Activated CD4-positive, alpha-beta memory T cell treated with anti-CD3 and anti-CD28 coated beads, Interleukin-2, amount 10 ng/mL, durations not matched to agents 7 days and 5 days (primary cell): ENCODE measurements around the gene ZMYM4. TPM values are rescaled to one million over a fixed set of nuclear protein-coding genes. Genes with fewer than 3 reads are reported as not detected.
"Not testable (repeated sequence)": the region's sequence is repeated elsewhere in the genome, so short reads cannot be mapped to it uniquely, and the experiment has no call there.

Experiments
- CTCF ChIA-PET: fragments of 350-600 bp; sonication (Branson Sonifier 250); formaldehyde crosslinking; loops from one replicate; lab custom pipeline; 2021; ENCODE audit warnings: antibody characterized with exemption, inconsistent platforms; lab: Charles Lee
- POLR2A ChIA-PET: fragments of 350-600 bp; sonication (Branson Sonifier 250); formaldehyde crosslinking; loops from one replicate; lab custom pipeline; 2021; ENCODE audit warnings: antibody characterized with exemption; lab: Charles Lee
- DNase-seq: peaks from one replicate; pipeline ENCODE4 v3.0.0-alpha.2; 2020
- H3K27ac Mint-ChIP-seq: one replicate; pipeline ENCODE4 v1.8.0; 2021; ENCODE audit warnings: mild to moderate bottlenecking, mixed read lengths
- H3K27me3 Mint-ChIP-seq: one replicate; pipeline ENCODE4 v1.8.0; 2021; ENCODE audit warnings: mixed read lengths
- H3K36me3 Mint-ChIP-seq: one replicate; pipeline ENCODE4 v1.8.0; 2021; ENCODE audit warnings: low read depth, mixed read lengths
- H3K4me1 Mint-ChIP-seq: one replicate; pipeline ENCODE4 v1.8.0; 2021; ENCODE audit warnings: mixed read lengths
- H3K4me3 Mint-ChIP-seq: one replicate; pipeline ENCODE4 v1.8.0; 2021; ENCODE audit warnings: mild to moderate bottlenecking, mixed read lengths
- H3K9me3 Mint-ChIP-seq: one replicate; pipeline ENCODE4 v1.8.0; 2021; ENCODE audit warnings: mixed read lengths
- total RNA-seq, 2 experiments: library from RNA; stranded (reverse); gene quantifications; one replicate each; pipeline ENCODE4 v1.2.3, GENCODE V29; 2021

Gene ZMYM4
- total RNA-seq, 2 experiments from 2014 or later, result 26.8 to 28.7 TPM

DNA sequence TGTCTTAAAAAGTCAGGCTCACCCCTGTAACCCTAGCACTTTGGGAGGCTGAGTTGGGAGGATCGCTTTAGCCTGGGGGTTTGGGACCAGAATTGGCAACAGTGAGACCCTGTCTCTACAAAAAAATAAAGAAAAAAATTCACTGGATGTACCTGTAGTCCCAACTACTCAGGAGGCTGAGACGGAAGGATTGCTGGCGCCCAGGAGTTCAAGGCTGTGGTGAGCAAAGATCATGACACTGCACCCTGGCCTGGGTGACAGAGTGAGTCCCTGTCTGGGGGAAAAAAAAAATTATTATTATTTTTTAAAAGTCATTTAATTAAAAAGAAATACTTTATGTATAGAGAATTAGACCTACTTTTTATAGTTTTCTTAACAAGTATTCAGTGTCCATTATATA lies 47.1 kb downstream of the ZMYM4 start:
- ChIA-PET CTCF (no interaction called here), POLR2A (no interaction called here)
- Mint-ChIP-seq H3K9me3 (no peaks in the 10 kb centered on the region), H3K27me3 (no peaks in the 10 kb centered on the region), H3K4me3 (no peak overlapping the region), H3K4me1 (no peaks in the 10 kb centered on the region), H3K36me3 (peaks cover 9% of the 10 kb centered on the region), H3K27ac (no peak overlapping the region)
- DNase-seq, result no peak

DNA sequence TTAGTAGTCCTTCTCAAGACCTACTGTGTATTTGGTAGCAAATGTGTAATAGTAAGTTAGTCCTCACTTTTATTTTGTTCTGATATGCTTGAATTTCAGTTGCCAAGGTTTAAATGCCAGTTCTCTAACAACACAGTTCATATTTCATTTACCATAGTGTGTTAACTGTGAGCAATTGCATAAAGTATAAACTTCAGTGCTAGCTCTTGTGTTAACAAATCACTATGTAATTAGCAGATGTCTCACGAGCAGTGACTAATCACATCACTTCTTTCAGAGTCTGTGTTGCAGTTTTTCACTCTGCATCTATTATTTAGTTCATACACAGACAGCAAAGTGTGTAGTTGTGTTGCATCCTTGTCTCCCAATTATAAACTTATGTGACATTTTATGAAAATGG lies 47.8 kb downstream of the ZMYM4 start:
- Mint-ChIP-seq H3K4me3 (no peak overlapping the region), H3K27ac (no peak overlapping the region), H3K4me1 (no peaks in the 10 kb centered on the region), H3K9me3 (no peaks in the 10 kb centered on the region), H3K36me3 (peaks cover 9% of the 10 kb centered on the region), H3K27me3 (no peaks in the 10 kb centered on the region)
- ChIA-PET CTCF (interaction anchor here (0.6 kb wide), 1 partner anchor 157 kb away, joined by 3 read pairs; no protein-coding TSS in a partner anchor), POLR2A (no interaction called here)
- no peak for DNase-seq

DNA sequence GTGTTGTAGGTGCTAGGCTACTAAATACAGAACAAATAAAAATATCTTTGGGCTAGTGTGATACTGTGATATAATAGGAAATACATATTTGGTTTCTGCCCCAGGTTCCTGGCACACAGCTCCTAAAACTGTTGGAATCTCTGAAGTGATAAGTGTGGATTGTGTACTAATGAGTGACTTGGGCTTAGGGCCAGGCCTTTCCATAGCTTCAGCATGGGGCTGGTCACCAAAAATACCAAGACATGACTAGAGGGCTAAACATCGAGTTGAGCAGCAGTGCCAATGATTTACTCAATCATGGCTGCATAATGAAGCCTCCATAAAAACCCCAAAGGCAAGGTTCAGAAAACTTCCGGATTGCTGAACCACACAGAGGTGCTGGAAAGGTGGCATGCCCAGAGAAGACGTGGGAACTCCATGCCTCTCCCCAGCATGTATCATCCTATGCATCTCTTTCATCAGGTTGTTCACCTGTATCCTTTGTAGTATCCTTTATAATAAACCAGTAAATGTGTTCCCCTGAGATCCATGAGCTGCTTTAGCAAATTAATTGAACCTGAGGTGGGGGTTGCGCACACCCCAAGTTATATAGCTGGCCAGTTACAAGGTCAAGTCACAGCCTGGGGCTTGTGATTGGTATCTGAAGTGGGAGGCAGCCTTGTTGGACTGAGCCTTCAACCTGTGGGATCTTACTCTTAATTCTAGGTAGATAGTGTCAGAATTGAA lies 51.6 kb downstream of the ZMYM4 start:
- CTCF ChIA-PET, result interaction anchor here (0.6 kb wide), 1 partner anchor 211 kb away, joined by 3 read pairs; no protein-coding TSS in a partner anchor
- DNase-seq, result no peak
- peaks cover 7% of the 10 kb centered on the region for H3K36me3 Mint-ChIP-seq
- no peaks in the 10 kb centered on the region for H3K27me3 Mint-ChIP-seq
- H3K9me3 Mint-ChIP-seq, result no peaks in the 10 kb centered on the region
- no peak overlapping the region for H3K4me3 Mint-ChIP-seq
- POLR2A ChIA-PET, result interaction anchor here (1.3 kb wide), 1 partner anchor 19 kb away, joined by 3 read pairs; no protein-coding TSS in a partner anchor
- no peak overlapping the region for H3K27ac Mint-ChIP-seq
- no peaks in the 10 kb centered on the region for H3K4me1 Mint-ChIP-seq

DNA sequence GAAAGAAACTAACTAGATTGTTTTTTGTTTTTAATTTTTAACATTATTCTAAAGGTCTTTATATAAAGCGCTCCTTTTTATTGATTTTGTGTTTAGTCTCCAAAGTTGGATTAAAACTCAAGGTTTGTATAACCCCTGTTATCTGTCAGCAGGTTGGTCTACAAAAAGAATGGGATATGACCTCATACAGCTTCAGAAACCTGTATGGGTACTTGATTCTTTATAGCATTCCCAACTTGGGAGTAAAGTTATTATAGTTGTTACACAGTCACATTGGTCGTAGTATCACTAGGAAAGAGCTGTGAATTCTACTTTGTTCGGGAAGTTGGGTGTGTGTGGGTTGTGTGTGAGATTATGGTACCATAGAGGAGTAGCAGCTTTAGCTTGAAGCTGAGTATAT lies 52.4 kb downstream of the ZMYM4 start:
- Mint-ChIP-seq H3K4me1 (no peaks in the 10 kb centered on the region), H3K27ac (no peak overlapping the region), H3K9me3 (no peaks in the 10 kb centered on the region), H3K27me3 (no peaks in the 10 kb centered on the region), H3K36me3 (peaks cover 7% of the 10 kb centered on the region), H3K4me3 (no peak overlapping the region)
- ChIA-PET CTCF (interaction anchor here (0.6 kb wide), 1 partner anchor 212 kb away, joined by 3 read pairs; no protein-coding TSS in a partner anchor), POLR2A (interaction anchor here (1.3 kb wide), 1 partner anchor 18 kb away, joined by 3 read pairs; no protein-coding TSS in a partner anchor)
- no peak for DNase-seq

DNA sequence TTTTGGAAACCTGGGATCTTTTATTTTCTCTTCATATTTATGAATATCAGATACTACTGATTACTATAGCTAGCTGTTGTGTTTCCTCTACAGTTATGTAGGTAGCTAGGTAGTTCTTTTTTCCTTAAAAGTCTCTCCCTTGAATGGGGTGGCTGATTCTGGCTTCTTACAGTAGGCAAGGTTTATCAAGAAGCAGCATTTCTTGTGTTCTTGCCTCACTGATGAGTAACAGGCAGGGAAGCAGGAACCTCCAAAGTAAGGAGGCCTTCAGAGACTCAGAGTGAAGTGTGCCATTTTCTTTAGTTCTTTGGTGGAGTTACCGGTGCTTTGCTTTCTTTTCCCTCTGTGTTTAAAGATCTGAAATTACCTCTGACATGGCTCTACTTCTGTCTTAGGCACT lies 56.0 kb downstream of the ZMYM4 start:
- peaks cover 4% of the 10 kb centered on the region for H3K36me3 Mint-ChIP-seq

DNA sequence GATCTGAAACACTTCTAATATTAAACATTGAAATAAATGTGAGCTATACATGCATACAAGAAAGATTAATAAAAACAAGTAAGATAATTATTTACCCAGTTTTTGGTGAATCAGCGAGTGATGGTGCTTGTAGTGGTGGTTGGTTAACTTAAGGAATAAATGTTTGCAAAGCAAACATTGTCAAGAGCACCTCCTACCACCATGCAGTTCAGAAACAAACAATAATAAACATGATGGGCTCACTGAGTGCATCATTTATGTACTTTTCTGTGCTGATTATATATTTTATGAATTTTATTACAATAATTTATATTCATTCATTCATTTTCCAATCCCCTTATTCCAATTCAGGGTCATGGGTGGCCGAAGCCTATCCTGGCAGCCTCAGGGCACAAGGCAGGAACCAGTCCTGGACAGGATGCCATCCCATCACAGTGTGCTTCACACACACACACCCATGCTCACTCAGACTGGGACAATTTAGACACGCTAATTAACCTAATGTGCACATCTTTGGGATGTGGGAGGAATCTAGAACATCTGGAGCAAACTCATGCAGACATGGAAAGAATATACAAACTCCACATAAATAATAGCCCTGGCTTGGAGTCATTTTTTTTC lies 57.8 kb downstream of the ZMYM4 start:
- no peak for DNase-seq
- Mint-ChIP-seq H3K36me3 (peaks cover 4% of the 10 kb centered on the region), H3K27me3 (no peaks in the 10 kb centered on the region), H3K27ac (no peak overlapping the region), H3K4me3 (no peak overlapping the region), H3K4me1 (no peaks in the 10 kb centered on the region), H3K9me3 (no peaks in the 10 kb centered on the region)
- CTCF ChIA-PET, result no interaction called here
- POLR2A ChIA-PET, result no interaction called here

More for the DNA sequence above, 56.0 kb downstream of the ZMYM4 start:
- DNase-seq, result no peak
- POLR2A ChIA-PET, result no interaction called here
- Mint-ChIP-seq H3K9me3 (no peaks in the 10 kb centered on the region), H3K27me3 (no peaks in the 10 kb centered on the region), H3K4me1 (no peaks in the 10 kb centered on the region), H3K4me3 (no peak overlapping the region), H3K27ac (no peak overlapping the region)
- CTCF ChIA-PET, result no interaction called here

DNA sequence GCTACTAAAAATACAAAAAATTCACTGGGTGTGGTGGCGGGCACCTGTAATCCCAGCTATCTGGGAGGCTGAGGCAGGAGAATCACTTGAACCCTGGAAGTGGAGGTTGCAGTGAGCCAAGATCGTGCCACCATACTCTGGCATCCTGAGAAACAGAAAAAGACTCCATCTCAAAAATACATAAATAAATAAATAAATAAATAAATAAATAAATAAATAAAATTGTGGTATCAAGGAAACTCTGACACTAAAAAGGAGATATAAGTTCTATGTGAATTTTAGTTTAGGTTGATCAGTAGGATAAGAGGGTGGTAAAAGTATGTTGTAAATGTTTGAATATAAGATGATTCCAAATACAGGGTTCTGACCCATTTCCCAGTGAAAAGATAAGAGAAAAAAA lies 63.1 kb downstream of the ZMYM4 start:
- H3K27ac Mint-ChIP-seq, CTCF ChIA-PET, H3K9me3 Mint-ChIP-seq, H3K4me1 Mint-ChIP-seq, H3K4me3 Mint-ChIP-seq, POLR2A ChIA-PET, H3K27me3 Mint-ChIP-seq, DNase-seq: not testable (repeated sequence)
- H3K36me3 Mint-ChIP-seq, result peaks cover 15% of the 10 kb centered on the region

DNA sequence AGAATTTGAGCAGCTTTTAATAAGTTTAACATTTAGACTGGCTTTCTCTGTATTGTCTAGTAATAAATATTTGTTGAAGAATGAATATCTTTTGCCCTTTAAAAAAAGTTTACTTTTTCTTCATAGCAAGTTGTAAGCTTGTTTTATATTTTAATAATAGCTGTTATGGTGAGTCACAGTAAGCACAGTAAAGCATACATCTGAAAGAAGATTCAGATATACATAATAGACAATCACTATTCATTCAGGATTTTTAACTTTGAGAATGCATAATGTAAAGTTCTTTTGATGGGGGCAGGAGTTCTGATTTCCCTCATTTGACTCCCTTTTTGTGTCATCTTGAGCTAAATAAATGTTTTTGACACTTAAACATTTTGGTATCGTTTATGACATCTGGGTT lies 66.0 kb downstream of the ZMYM4 start:
- H3K4me1 Mint-ChIP-seq, result no peaks in the 10 kb centered on the region
- H3K9me3 Mint-ChIP-seq, result no peaks in the 10 kb centered on the region
- H3K27ac Mint-ChIP-seq, result no peak overlapping the region
- CTCF ChIA-PET, result interaction anchor here (0.6 kb wide), 1 partner anchor 16 kb away, joined by 3 read pairs; no protein-coding TSS in a partner anchor
- POLR2A ChIA-PET, result no interaction called here
- no peaks in the 10 kb centered on the region for H3K27me3 Mint-ChIP-seq
- DNase-seq, result no peak
- H3K36me3 Mint-ChIP-seq, result peaks cover 16% of the 10 kb centered on the region
- H3K4me3 Mint-ChIP-seq, result no peak overlapping the region

DNA sequence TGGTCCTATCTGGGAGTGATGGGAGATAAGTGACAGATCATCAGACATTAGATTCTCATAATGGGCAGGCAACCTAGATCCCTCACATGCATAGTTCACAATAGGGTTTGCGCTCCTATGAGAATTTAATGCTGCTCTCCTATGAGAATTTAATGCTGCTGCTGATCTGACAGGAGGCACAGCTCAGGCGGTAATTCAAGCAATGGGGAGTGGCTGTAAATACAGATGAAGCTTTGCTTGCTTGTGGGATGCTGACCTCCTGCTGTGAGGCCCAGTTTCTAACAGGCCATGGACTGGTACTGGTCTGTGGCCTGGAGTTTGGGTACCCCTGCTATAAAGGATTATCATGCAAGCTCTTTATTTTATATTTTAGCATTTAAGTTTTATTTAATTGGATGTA lies 72.0 kb downstream of the ZMYM4 start:
- CTCF ChIA-PET, result interaction anchor here (1.5 kb wide), 1 partner anchor 111 kb away, joined by 3 read pairs; no protein-coding TSS in a partner anchor
- no peaks in the 10 kb centered on the region for H3K9me3 Mint-ChIP-seq
- H3K27ac Mint-ChIP-seq, result no peak overlapping the region

DNA sequence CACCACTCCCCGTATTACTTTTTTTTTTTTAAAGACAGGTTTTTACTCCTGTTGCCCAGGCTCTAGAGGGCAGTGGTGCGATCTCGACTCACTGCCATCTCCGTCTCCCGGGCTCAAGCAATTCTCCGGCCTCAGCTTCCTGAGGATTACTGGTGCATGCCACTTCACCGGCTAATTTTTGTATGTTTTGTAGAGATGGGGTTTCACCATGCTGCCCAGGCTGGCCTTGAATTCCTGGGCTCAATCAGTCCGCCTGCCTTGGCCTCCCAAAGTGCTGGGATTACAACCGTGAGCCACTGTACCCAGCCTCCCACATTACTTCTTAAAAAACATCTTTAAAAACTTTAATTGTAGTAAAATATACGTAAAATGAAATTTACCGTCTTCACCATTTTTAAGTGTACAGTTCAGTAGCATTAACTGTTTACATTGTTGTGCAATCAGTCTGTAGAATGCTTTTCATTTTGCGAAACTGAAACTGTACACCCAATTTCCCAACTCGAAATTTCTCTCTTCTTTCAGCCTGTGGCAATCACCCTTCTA lies 77.0 kb downstream of the ZMYM4 start:
- H3K36me3 Mint-ChIP-seq, result no peaks in the 10 kb centered on the region
- CTCF ChIA-PET, result no interaction called here

More for the DNA sequence above, 72.0 kb downstream of the ZMYM4 start:
- H3K4me1 Mint-ChIP-seq, result no peaks in the 10 kb centered on the region
- no peak overlapping the region for H3K4me3 Mint-ChIP-seq
- peaks cover 13% of the 10 kb centered on the region for H3K36me3 Mint-ChIP-seq
- DNase-seq, result no peak
- H3K27me3 Mint-ChIP-seq, result no peaks in the 10 kb centered on the region
- POLR2A ChIA-PET, result no interaction called here

DNA sequence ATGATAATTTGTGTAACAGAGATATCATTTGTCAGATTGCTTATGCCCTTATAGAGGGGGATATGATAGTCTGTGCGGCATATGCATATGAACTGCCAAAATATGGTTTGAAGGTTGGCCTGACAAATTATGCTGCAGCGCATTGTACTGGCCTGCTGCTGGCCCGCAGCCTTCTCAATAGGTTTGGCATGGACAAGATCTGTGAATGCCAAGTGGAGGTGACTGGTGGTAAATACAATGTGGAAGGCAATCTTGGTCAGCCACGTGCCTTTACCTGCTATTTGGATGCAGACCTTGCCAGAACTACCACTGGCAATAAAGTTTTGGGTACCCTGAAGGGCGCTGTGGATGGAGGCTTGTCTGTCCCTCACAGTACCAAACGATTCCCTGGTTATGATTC lies 82.4 kb downstream of the ZMYM4 start:
- ChIA-PET POLR2A (no interaction called here), CTCF (no interaction called here)
- H3K9me3 Mint-ChIP-seq, result no peaks in the 10 kb centered on the region
- no peak overlapping the region for H3K4me3 Mint-ChIP-seq
- no peak overlapping the region for H3K27ac Mint-ChIP-seq
- no peaks in the 10 kb centered on the region for H3K27me3 Mint-ChIP-seq
- no peaks in the 10 kb centered on the region for H3K36me3 Mint-ChIP-seq
- peaks cover under 1% of the 10 kb centered on the region for H3K4me1 Mint-ChIP-seq
- DNase-seq, result no peak

More for the DNA sequence above, 77.0 kb downstream of the ZMYM4 start:
- Mint-ChIP-seq H3K9me3 (no peaks in the 10 kb centered on the region), H3K4me3 (no peak overlapping the region), H3K27me3 (no peaks in the 10 kb centered on the region), H3K27ac (no peak overlapping the region), H3K4me1 (peaks cover 3% of the 10 kb centered on the region)
- POLR2A ChIA-PET, result no interaction called here
- no peak for DNase-seq

DNA sequence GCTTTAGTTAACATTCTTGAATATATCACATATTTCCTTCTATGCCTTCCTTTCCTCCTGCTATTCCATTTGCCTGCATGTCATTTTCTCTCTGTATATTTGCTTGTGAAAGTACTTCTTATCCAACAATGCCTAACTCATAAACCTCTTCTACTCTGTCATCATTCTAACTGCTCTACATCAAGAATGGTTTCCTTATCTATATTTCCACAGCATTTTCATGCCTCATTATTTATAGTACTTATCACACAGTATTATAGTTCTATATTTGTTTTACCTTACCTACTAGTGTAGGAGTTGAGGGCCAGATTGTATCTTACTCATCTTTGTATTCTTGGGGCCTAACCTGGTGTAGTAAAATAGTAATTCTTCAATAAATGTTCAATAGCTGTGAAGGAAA lies 91.5 kb downstream of the ZMYM4 start:
- Mint-ChIP-seq H3K27ac (no peak overlapping the region), H3K9me3 (no peaks in the 10 kb centered on the region), H3K4me1 (peaks cover 15% of the 10 kb centered on the region), H3K27me3 (no peaks in the 10 kb centered on the region), H3K4me3 (no peak overlapping the region), H3K36me3 (peaks cover 17% of the 10 kb centered on the region)
- POLR2A ChIA-PET, result no interaction called here
- CTCF ChIA-PET, result no interaction called here
- no peak for DNase-seq

DNA sequence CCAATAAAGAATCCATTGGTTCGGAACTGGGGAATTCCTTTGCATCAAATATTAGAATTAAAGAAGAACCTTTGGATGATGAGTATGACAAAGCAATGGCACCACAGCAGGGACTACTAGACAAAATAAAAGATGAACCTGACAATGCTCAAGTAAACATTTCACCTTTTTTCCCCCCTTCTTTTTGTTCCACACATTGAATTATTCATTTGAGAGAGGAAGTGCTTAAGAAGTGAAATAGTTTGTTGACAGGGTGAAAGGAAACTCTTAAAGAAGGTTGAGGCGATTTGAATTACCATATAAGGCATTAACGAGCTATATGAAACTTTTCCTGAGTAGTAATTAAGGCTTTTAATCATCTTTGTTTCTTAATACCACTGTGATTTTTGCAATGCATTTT lies 93.1 kb downstream of the ZMYM4 start:
- Mint-ChIP-seq H3K4me3 (no peak overlapping the region), H3K36me3 (peaks cover 14% of the 10 kb centered on the region), H3K9me3 (no peaks in the 10 kb centered on the region), H3K27me3 (no peaks in the 10 kb centered on the region), H3K27ac (no peak overlapping the region), H3K4me1 (peaks cover 15% of the 10 kb centered on the region)
- no peak for DNase-seq
- CTCF ChIA-PET, result no interaction called here
- POLR2A ChIA-PET, result interaction anchor here (0.7 kb wide), 1 partner anchor 14 kb away, joined by 3 read pairs; no protein-coding TSS in a partner anchor
